Heart right ventricle (tissue), 16 donors: ENCODE data around the gene ATG2A. TPM values are rescaled to one million over a fixed set of nuclear protein-coding genes. Genes with fewer than 3 reads are reported as not detected.

Experiments
- ATAC-seq, 8 donors: fragments of 200-7000 bp; cut with Tn5 transposase; one replicate each; pipeline ENCODE4 v1.9.1; 2020; ENCODE audit warnings: mild to moderate bottlenecking in 8 of 8, moderate library complexity in 8 of 8, moderate number of reproducible peaks in 1 of 8
- DNase-seq, 2 donors: peaks; one replicate each; pipeline ENCODE4 v3.0.0-alpha.2; 2020
- H3K27ac ChIP-seq, 10 donors: fragments of 200-600 bp; sonication (generic) in 2 of 10; one replicate each; pipeline versions ENCODE4 v1.5.0 to v1.8.0; 2020 to 2022; ENCODE audit warnings: mild to moderate bottlenecking in 3 of 10
- H3K27me3 ChIP-seq, 7 donors: fragments of 200-600 bp; one replicate each; pipeline ENCODE4 v1.8.0; 2021 to 2022; ENCODE audit warnings: mild to moderate bottlenecking in 2 of 7
- H3K36me3 ChIP-seq, 9 donors: fragments of 200-600 bp; sonication (generic) in 1 of 9; one replicate each; pipeline versions ENCODE4 v1.5.0 to v1.8.0; 2020 to 2022; ENCODE audit warnings: mild to moderate bottlenecking in 2 of 9
- H3K4me1 ChIP-seq, 9 donors: fragments of 200-600 bp; sonication (generic) in 1 of 9; one replicate each; pipeline versions ENCODE4 v1.5.0 to v1.8.0; 2020 to 2022; ENCODE audit warnings: mild to moderate bottlenecking in 4 of 9
- H3K4me3 ChIP-seq, 10 donors: fragments of 200-600 bp; sonication (generic) in 2 of 10; one replicate each; pipeline versions ENCODE4 v1.5.0 to v1.8.0; 2020 to 2022; ENCODE audit warnings: mild to moderate bottlenecking in 7 of 10, moderate library complexity in 2 of 10
- H3K9me3 ChIP-seq, 11 donors: fragments of 200-600 bp in 10 of 11; sonication (generic) in 2 of 11; one replicate each; pipeline versions ENCODE4 v1.5.0 to v1.8.0; 2013 to 2022; ENCODE audit warnings: mild to moderate bottlenecking in 2 of 11, control low read depth in 1 of 11, moderate library complexity in 1 of 11
- WGBS, 2 donors: extraction: QIAGEN DNeasy Blood & Tissue Kit; methylation state at CpG; one replicate each; pipeline ENCODE4 v1.1.7; 2013; ENCODE audit warnings: inconsistent platforms in 1 of 2; 5-methylcytosine and 5-hydroxymethylcytosine counted together
- intact Hi-C, 10 donors: fragments of 100-400 bp; cut with DNase I; formaldehyde crosslinking; loops; one replicate each; pipeline versions ENCODE4 v1.11.1 to v1.14.2; 2022
- long read RNA-seq, 3 donors: library from polyadenylated mRNA; unstranded; transcript quantifications; one replicate each; pipeline ENCODE4 v2.0.0, GENCODE V29; 2020 to 2021
- polyA plus RNA-seq, 2 donors: library from polyadenylated mRNA; stranded (reverse); fragments of 200-250 nt; gene quantifications; one replicate each; pipeline ENCODE4 v1.2.3, GENCODE V29; 2013
- total RNA-seq, 10 donors: library from RNA; stranded (reverse); fragmentation: NEBNext Ultra II Directional in 3 of 10; extraction: Animal tissue kit (Norgen Biotek cat#: 25700) in 3 of 10; gene quantifications; one replicate each; pipeline versions ENCODE4 v1.2.1 to v1.2.4, GENCODE V29; 2021 to 2023
- TF ChIP-seq, protein P1 (sequence below), 9 donors: fragments of 200-600 bp; sonication (generic) in 2 of 9; IDR thresholded peaks; one replicate each; pipeline versions ENCODE4 v1.5.0 to v1.8.0; 2021 to 2022; ENCODE audit warnings: antibody characterized with exemption in 9 of 9, mild to moderate bottlenecking in 5 of 9, moderate library complexity in 1 of 9
- donor health status: Arrhythmogenic right ventricular cardiomyopathy.
- donor health status: ischemic (EF 13 %, LVEDD 7.1; RV severe dilation, severe dysfunction).
- donor health status: healthy with polysubstance abuse.
- donor health status: DM: no; HTN: yes; CAD: no.
- donor health status: DM: no; HTN: no; CAD: no.
- donor health status: ischemic (EF 25% LVEDD 6.9; RV normal size, moderate dysfunction).
- donor health status: ischemic (EF 25% LVEDD 5.7; RV mildly dilated, moderate dysfunction).
- donor health status: healthy.
- donor health status: DM: yes; HTN: yes; CAD: no.
- donor health status: Ischemic cardiomyopathy.
- donor health status: ischemic (EF 35%, LVEDD 5.7; RV mildly dilated, moderate dysfunction).
- donor health status: nonischemic (EF 11% LVEDD 7.7; RV severe dilation, severe dysfunction).
- donor health status: DM: yes; HTN: yes; CAD: no.
- donor health status: PGD.
- donor health status: ischemic (EF 29% LVEDD 5.4; RV normal size, mild dysfunction).
- donor health status: nonischemic (EF 23%, LVEDD 6.1; RV moderate dilation, normal function).

ATG2A gene
- total RNA-seq (10 to 100 TPM; 12.4 to 17.7 (median 16.0) TPM), polyA plus RNA-seq (10 to 100 TPM; 14.8 to 18.6 TPM)
- long read RNA-seq, donor 1, partial matches to known transcripts: 7 of 16 reads
- long read RNA-seq, donor 1, other reads (novel, unspliced or antisense): 9 of 16 reads
- long read RNA-seq, donor 2, partial matches to known transcripts: 8 of 13 reads
- long read RNA-seq, donor 2, other reads (novel, unspliced or antisense): 5 of 13 reads
- long read RNA-seq, donor 3, partial matches to known transcripts: 7 of 10 reads
- long read RNA-seq, donor 3, other reads (novel, unspliced or antisense): 3 of 10 reads

DNA sequence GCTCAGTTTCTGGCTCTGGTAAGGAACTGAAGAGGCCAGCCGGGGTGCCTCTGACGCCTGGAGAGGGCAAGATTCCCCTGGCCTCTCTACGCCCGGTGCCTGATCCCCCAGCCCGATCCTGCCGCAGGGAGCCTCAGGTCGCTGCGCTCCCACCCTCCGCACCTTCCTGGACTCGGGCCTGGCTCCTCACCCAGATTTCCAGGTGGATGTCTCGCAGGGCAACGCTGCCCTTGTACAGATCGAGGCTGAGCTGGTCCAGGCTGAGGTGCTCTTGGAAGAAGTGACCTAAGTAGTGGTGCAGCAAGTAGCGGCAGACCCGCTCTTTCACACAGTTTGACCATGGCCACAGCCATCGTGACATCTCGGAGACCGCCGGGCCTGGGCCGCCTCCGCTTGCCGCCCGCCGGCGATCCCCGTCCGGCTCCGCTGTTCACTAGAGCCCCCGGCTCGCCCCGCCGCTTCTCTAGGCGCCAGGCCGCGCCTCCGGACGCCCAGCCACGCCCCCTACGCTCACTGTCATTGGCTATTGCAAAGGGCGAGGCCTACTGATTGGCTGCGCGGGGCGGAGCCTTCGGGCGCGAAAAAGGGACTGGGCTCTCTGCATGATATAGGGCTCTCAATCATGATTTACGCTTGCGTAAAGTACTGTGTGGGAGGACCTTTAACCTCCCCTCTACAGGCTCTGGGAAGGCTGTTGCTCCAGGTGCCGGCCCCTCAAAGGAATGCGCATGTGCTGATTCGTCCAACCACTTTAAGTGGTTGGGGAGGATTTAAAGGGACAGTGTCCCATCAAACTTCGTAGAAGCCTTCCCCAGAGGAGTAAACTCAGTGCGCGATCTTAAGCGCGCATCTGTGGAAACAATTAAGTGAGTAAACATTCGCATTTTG, at the start of gene ATG2A:
ATG2A (minus strand) TSS at position 435 of the 888 bp plus-strand sequence; CDS start at position 361, 74 bp downstream.
- DNase-seq: peak; percentile 99
- intact Hi-C loops: loop anchor here in 3 of 10 donors (5.0 kb wide), 2 partner anchors 80 to 95 kb away; partner anchors contain the start of genes ARL2 (in 2 of the 3) and BATF2 (in 1 of the 3)
- no peaks in the 10 kb centered on the region for H3K9me3 ChIP-seq
- TF ChIP-seq, protein P1, sequence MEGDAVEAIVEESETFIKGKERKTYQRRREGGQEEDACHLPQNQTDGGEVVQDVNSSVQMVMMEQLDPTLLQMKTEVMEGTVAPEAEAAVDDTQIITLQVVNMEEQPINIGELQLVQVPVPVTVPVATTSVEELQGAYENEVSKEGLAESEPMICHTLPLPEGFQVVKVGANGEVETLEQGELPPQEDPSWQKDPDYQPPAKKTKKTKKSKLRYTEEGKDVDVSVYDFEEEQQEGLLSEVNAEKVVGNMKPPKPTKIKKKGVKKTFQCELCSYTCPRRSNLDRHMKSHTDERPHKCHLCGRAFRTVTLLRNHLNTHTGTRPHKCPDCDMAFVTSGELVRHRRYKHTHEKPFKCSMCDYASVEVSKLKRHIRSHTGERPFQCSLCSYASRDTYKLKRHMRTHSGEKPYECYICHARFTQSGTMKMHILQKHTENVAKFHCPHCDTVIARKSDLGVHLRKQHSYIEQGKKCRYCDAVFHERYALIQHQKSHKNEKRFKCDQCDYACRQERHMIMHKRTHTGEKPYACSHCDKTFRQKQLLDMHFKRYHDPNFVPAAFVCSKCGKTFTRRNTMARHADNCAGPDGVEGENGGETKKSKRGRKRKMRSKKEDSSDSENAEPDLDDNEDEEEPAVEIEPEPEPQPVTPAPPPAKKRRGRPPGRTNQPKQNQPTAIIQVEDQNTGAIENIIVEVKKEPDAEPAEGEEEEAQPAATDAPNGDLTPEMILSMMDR (IDR thresholded peaks at IDR 0.05): peak in 1 of 9 donors; percentile 11
- H3K4me3 ChIP-seq: peak within 1 kb of the TSS; percentile 63 to 98 (median 86)
- ATAC-seq: peak; percentile 97 to 100 (median 98)
- H3K4me1 ChIP-seq: peaks cover 5 to 43% (median 34%) of the 10 kb centered on the region in 9 donors
- H3K36me3 ChIP-seq: peaks cover 0 to 26% (median 22%) of the 10 kb centered on the region in 9 donors
- H3K27me3 ChIP-seq: no peaks in the 10 kb centered on the region
- H3K27ac ChIP-seq: peak within 1 kb of the TSS; percentile 27 to 96 (median 84)
- WGBS, 2 donors: 0 to 1% methylated on average over 57 of the region's 57 CpGs

DNA sequence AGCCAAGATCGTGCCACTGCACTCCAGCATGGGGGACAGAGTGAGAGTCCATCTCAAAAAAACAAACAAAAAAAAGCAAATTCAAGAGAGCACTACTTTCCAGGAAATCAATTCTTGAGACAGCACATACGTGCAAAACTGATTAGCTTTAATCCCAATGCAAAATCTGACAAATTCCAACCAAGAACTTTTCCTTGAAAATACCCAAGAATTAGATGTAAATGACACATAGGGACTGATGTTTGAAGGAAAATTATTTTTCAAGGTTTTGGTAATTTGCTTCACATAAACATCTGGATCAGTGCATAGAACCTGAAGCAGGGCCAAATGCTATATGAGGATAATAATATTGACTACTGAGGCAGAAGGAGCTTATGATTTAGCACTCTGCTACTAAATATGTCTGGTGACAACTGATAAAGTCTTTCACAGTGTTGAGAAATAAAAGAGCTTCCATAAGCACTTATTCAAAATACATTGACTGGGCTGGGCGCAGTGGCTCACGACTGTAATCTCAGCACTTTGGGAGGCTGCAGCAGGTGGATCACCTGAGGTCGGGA, 46.1 kb upstream of the ATG2A start:
- ATAC-seq (no peak), DNase-seq (no peak)
- no peaks in the 10 kb centered on the region for H3K9me3 ChIP-seq
- TF ChIP-seq, protein P1 (IDR thresholded peaks at IDR 0.05): no peak
- no peak overlapping the region for H3K4me3 ChIP-seq
- WGBS, 2 donors: 79 to 84% methylated on average over 5 of the region's 5 CpGs
- H3K36me3 ChIP-seq: no peaks in the 10 kb centered on the region
- intact Hi-C loops: no loop called here
- no peaks in the 10 kb centered on the region for H3K4me1 ChIP-seq
- peaks cover 0 to 15% (median 0%) of the 10 kb centered on the region in 7 donors for H3K27me3 ChIP-seq
- H3K27ac ChIP-seq: no peak overlapping the region

DNA sequence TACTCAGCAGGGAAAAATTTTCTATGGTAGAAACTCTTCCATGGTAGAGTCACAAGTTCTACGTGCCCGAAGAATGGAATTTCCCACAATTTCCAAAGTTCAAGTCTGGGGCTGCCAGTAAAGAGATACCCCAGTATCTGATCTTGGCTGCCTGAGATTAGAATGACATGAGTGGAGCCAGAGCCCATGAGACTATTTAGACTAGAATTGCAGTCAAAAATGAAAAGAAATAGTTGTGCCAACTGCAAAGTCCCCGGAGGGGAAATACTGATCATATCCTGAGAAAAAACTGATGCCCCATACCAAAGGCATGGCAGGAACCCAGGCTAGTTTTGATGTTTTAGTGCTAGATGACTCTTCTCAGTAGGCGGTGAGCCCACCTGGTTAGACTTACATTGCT, 43.7 kb upstream of the ATG2A start:
- WGBS, 2 donors: 50 to 55% methylated on average over 4 of the region's 4 CpGs
- intact Hi-C loops: no loop called here

More for the DNA sequence above, 43.7 kb upstream of the ATG2A start:
- Histone ChIP-seq H3K27me3 (peaks cover 0 to 23% (median 0%) of the 10 kb centered on the region in 7 donors), H3K36me3 (no peaks in the 10 kb centered on the region), H3K27ac (no peak overlapping the region), H3K9me3 (no peaks in the 10 kb centered on the region), H3K4me3 (no peak overlapping the region), H3K4me1 (no peaks in the 10 kb centered on the region)
- DNase-seq (no peak), ATAC-seq (no peak)
- TF ChIP-seq, protein P1 (IDR thresholded peaks at IDR 0.05): no peak
